ENCODE measurements around the gene ZNF345.

ZNF345 gene

DNA sequence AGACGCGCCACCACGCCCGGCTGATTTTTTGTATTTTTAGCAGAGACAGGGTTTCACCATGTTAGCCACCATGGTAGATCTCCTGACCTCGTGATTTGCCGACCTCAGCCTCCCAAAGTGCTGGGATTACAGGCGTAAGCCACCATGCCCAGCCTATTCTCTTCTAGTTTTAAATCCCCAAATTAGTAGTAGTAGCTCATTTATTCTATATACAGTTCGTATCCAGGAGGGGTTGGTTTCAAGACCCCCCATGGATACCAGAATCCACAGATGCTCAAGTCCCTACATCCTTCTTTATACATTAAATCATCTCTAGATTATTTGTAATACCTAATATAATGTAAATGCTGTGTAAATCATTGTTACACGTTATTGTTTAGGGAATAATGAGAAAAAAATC lies 67.4 kb downstream of the ZNF345 start:
- DNase-seq: no peak
